Measurements from ENCODE around the gene RNF123.
A peak's percentile ranks its signal among the peaks of the same experiment; 100 is the strongest.
"Not testable (repeated sequence)": the region's sequence is repeated elsewhere in the genome, so short reads cannot be mapped to it uniquely, and the experiment has no call there.

Gene RNF123

GRCh38 chr3:49681232-49681522 is 8.2 kb upstream of the RNF123 start:
- no peak for DNase-seq (ENCODE audit: low spot score)

GRCh38 chr3:49681543-49681942 is 7.8 kb upstream of the RNF123 start:
- no peak for DNase-seq (ENCODE audit: low spot score)

- no peak for DNase-seq (ENCODE audit: low spot score)
Measured at GRCh38 chr3:49683162-49683561, 6.2 kb upstream of the RNF123 start.

- DNase-seq (ENCODE audit: low spot score): not testable (repeated sequence)
Measured at GRCh38 chr3:49684453-49684852, 4.9 kb upstream of the RNF123 start.

GRCh38 chr3:49685103-49685502 is 4.3 kb upstream of the RNF123 start:
- not testable (repeated sequence) for DNase-seq (ENCODE audit: low spot score)

GRCh38 chr3:49685846-49686245 is 3.5 kb upstream of the RNF123 start:
- not testable (repeated sequence) for DNase-seq (ENCODE audit: low spot score)

GRCh38 chr3:49686346-49686745 is 3.0 kb upstream of the RNF123 start:
- DNase-seq (ENCODE audit: low spot score): not testable (repeated sequence)

- peak; percentile 17 for DNase-seq (ENCODE audit: low spot score)
Measured at GRCh38 chr3:49686769-49687423, 2.5 kb upstream of the RNF123 start.

GRCh38 chr3:49687424-49687795 is 1.9 kb upstream of the RNF123 start:
- not testable (repeated sequence) for DNase-seq (ENCODE audit: low spot score)

- DNase-seq (ENCODE audit: low spot score): not testable (repeated sequence)
Measured at GRCh38 chr3:49688338-49689045, 865 bp upstream of the RNF123 start.

- DNase-seq (ENCODE audit: low spot score): not testable (repeated sequence)
Measured at GRCh38 chr3:49689908-49690624, 709 bp downstream of the RNF123 start.

- not testable (repeated sequence) for DNase-seq (ENCODE audit: low spot score)
Measured at GRCh38 chr3:49690856-49691255, 1.5 kb downstream of the RNF123 start.

GRCh38 chr3:49691481-49691880 is 2.1 kb downstream of the RNF123 start:
- DNase-seq (ENCODE audit: low spot score): not testable (repeated sequence)

GRCh38 chr3:49694409-49695070 is 5.2 kb downstream of the RNF123 start:
- DNase-seq (ENCODE audit: low spot score): not testable (repeated sequence)

GRCh38 chr3:49695350-49696015 is 6.1 kb downstream of the RNF123 start:
- DNase-seq (ENCODE audit: low spot score): not testable (repeated sequence)

GRCh38 chr3:49699281-49699979 is 10.1 kb downstream of the RNF123 start:
- no peak for DNase-seq (ENCODE audit: low spot score)

GRCh38 chr3:49700014-49700413 is 10.7 kb downstream of the RNF123 start:
- DNase-seq (ENCODE audit: low spot score): no peak

- DNase-seq (ENCODE audit: low spot score): no peak
Measured at GRCh38 chr3:49700453-49701128, 11.2 kb downstream of the RNF123 start.

- DNase-seq (ENCODE audit: low spot score): no peak
Measured at GRCh38 chr3:49701388-49702077, 12.2 kb downstream of the RNF123 start.

- DNase-seq (ENCODE audit: low spot score): no peak
Measured at GRCh38 chr3:49702672-49703071, 13.3 kb downstream of the RNF123 start.
